ENCODE measurements around the gene AATF.
A peak's percentile ranks its signal among the peaks of the same experiment; 100 is the strongest.

AATF gene

GRCh38 chr17:37092071-37092470 is 143.3 kb downstream of the AATF start:
- peak overlapping the region in 1 of 21 experiments; percentile 4 for H3K27ac ChIP-seq
- no peak overlapping the region for H3K4me3 ChIP-seq

GRCh38 chr17:37092701-37093100 is 143.9 kb downstream of the AATF start:
- Histone ChIP-seq H3K4me3 (no peak overlapping the region), H3K27ac (no peak overlapping the region)

GRCh38 chr17:37094391-37094790 is 145.6 kb downstream of the AATF start:
- Histone ChIP-seq H3K4me3 (no peak overlapping the region), H3K27ac (no peak overlapping the region)

- no peak overlapping the region for H3K27ac ChIP-seq
- no peak overlapping the region for H3K4me3 ChIP-seq
These were observed 147.3 kb downstream of the AATF start for GRCh38 chr17:37096071-37096470.

- no peak overlapping the region for H3K4me3 ChIP-seq
- no peak overlapping the region for H3K27ac ChIP-seq
These were observed 148.4 kb downstream of the AATF start for GRCh38 chr17:37097154-37097553.

- Histone ChIP-seq H3K4me3 (no peak overlapping the region), H3K27ac (no peak overlapping the region)
These were observed 149.4 kb downstream of the AATF start for GRCh38 chr17:37098152-37098551.

GRCh38 chr17:37098910-37099664 is 150.3 kb downstream of the AATF start:
- Histone ChIP-seq H3K27ac (no peak overlapping the region), H3K4me3 (no peak overlapping the region)

- Histone ChIP-seq H3K27ac (no peak overlapping the region), H3K4me3 (no peak overlapping the region)
These were observed 151.5 kb downstream of the AATF start for GRCh38 chr17:37100231-37100630.

GRCh38 chr17:37101306-37101705 is 152.6 kb downstream of the AATF start:
- no peak overlapping the region for H3K4me3 ChIP-seq

GRCh38 chr17:37103231-37103630 is 154.5 kb downstream of the AATF start:
- Histone ChIP-seq H3K4me3 (no peak overlapping the region), H3K27ac (no peak overlapping the region)

More at GRCh38 chr17:37101306-37101705, 152.6 kb downstream of the AATF start:
- no peak overlapping the region for H3K27ac ChIP-seq

GRCh38 chr17:37106049-37106448 is 157.3 kb downstream of the AATF start:
- no peak overlapping the region for H3K27ac ChIP-seq

More at GRCh38 chr17:37106049-37106448, 157.3 kb downstream of the AATF start:
- H3K4me3 ChIP-seq, result no peak overlapping the region
